ENCODE data around the gene VDAC1.

- TF ChIP-seq CTCF (IDR thresholded peaks at IDR 0.05) (no peak), EP300 (IDR thresholded peaks at IDR 0.05; ENCODE audit: low read depth) (no peak), POLR2A (IDR thresholded peaks at IDR 0.05) (no peak), POLR2AphosphoS5 (IDR thresholded peaks at IDR 0.05) (no peak)
Observed at GRCh38 chr5:133993185-133993936, 11.4 kb downstream of the VDAC1 start.
